GM23338 (cell line): Measurements from ENCODE around the gene ALDH7A1. TPM values are rescaled to one million over a fixed set of nuclear protein-coding genes. Genes with fewer than 3 reads are reported as not detected.

Source experiments
- ATAC-seq: fragments of 200-7000 bp; cut with Tn5 transposase; 3 replicates; pipeline ENCODE4 v1.9.1; 2020
- DNase-seq: peaks from one replicate; pipeline ENCODE4 v3.0.0-alpha.2; 2015; ENCODE audit warnings: low spot score
- H2AFZ ChIP-seq: fragments of 200-600 bp; sonication (generic); 2 replicates; pipeline ENCODE4 v1.8.0; 2016; ENCODE audit warnings: antibody characterized with exemption, mild to moderate bottlenecking, moderate library complexity
- H3F3A ChIP-seq: fragments of 200-600 bp; sonication (generic); replicated peaks from 2 replicates; pipeline ENCODE4 v1.8.0; 2017; ENCODE audit warnings: antibody characterized with exemption, mixed run types, low read depth
- H3K27ac ChIP-seq: fragments of 200-600 bp; sonication (generic); 2 replicates; pipeline ENCODE4 v1.6.1; 2016; ENCODE audit warnings: low read depth
- H3K27me3 ChIP-seq: fragments of 200-600 bp; sonication (generic); 2 replicates; pipeline ENCODE4 v1.8.0; 2016; ENCODE audit warnings: mild to moderate bottlenecking, mixed run types, moderate library complexity; ENCODE audit not compliant: insufficient read depth
- H3K36me3 ChIP-seq: fragments of 200-600 bp; sonication (generic); 2 replicates; pipeline ENCODE4 v1.8.0; 2016; ENCODE audit warnings: mild to moderate bottlenecking; ENCODE audit not compliant: insufficient read depth
- H3K4me1 ChIP-seq: fragments of 200-600 bp; sonication (generic); 2 replicates; pipeline ENCODE4 v1.8.0; 2016; ENCODE audit warnings: mild to moderate bottlenecking, moderate library complexity; ENCODE audit not compliant: insufficient read depth
- H3K4me2 ChIP-seq: fragments of 200-600 bp; sonication (generic); 2 replicates; pipeline ENCODE4 v1.7.1; 2017; ENCODE audit warnings: mixed run types
- H3K4me3 ChIP-seq: fragments of 200-600 bp; sonication (generic); 2 replicates; pipeline ENCODE4 v1.6.1; 2016; ENCODE audit warnings: mixed run types
- H3K79me2 ChIP-seq: fragments of 200-600 bp; sonication (generic); replicated peaks from 2 replicates; pipeline ENCODE4 v1.8.0; 2017; ENCODE audit warnings: mild to moderate bottlenecking; ENCODE audit not compliant: insufficient read depth
- H3K9me2 ChIP-seq: fragments of 200-600 bp; sonication (generic); 2 replicates; pipeline ENCODE4 v1.8.0; 2017; ENCODE audit not compliant: insufficient read depth
- H4K20me1 ChIP-seq: fragments of 200-600 bp; sonication (generic); replicated peaks from 2 replicates; pipeline ENCODE4 v1.8.0; 2017; ENCODE audit warnings: mild to moderate bottlenecking; ENCODE audit not compliant: insufficient read depth
- H3K27ac Mint-ChIP-seq: 2 replicates; pipeline ENCODE4 v1.8.0; 2020; ENCODE audit warnings: inconsistent platforms, mild to moderate bottlenecking, moderate library complexity, mixed read lengths
- H3K27me3 Mint-ChIP-seq: 3 replicates; pipeline ENCODE4 v1.8.0; 2022; ENCODE audit warnings: low read depth, mild to moderate bottlenecking, moderate library complexity, mixed read lengths, inconsistent platforms; ENCODE audit not compliant: insufficient read depth, poor library complexity
- H3K36me3 Mint-ChIP-seq: 3 replicates; pipeline ENCODE4 v1.8.0; 2021; ENCODE audit warnings: low read depth, mild to moderate bottlenecking, inconsistent platforms, moderate library complexity, mixed read lengths
- H3K4me1 Mint-ChIP-seq: 3 replicates; pipeline ENCODE4 v1.8.0; 2020; ENCODE audit warnings: mild to moderate bottlenecking, inconsistent platforms, mixed read lengths
- H3K4me3 Mint-ChIP-seq: 3 replicates; pipeline ENCODE4 v1.8.0; 2021; ENCODE audit warnings: moderate library complexity, mild to moderate bottlenecking, inconsistent platforms, mixed read lengths
- H3K9me3 Mint-ChIP-seq: 3 replicates; pipeline ENCODE4 v1.8.0; 2020; ENCODE audit warnings: moderate library complexity, mild to moderate bottlenecking, inconsistent platforms, mixed read lengths
- CREB1 ChIP-seq: fragments of 250-450 bp; sonication (Bioruptor Pico); IDR thresholded peaks from 2 replicates; pipeline ENCODE4 v1.5.0; 2020; ENCODE audit warnings: low read depth, mild to moderate bottlenecking, moderate library complexity
- JUNB ChIP-seq: IDR thresholded peaks from one replicate; pipeline ENCODE4 v1.6.1; 2016; ENCODE audit warnings: antibody characterized with exemption; ENCODE audit not compliant: unreplicated experiment
- NANOG ChIP-seq: IDR thresholded peaks from 2 replicates; pipeline ENCODE4 v1.6.1; 2016; ENCODE audit warnings: antibody characterized with exemption, borderline replicate concordance
- ZNF114 ChIP-seq: fragments of 250-450 bp; sonication (Bioruptor Pico); IDR thresholded peaks from 2 replicates; pipeline ENCODE4 v1.5.0; 2020; ENCODE audit warnings: mild to moderate bottlenecking, moderate library complexity
- polyA plus RNA-seq: library from polyadenylated mRNA; unstranded; fragments of >200 nt; fragmentation: Nextera tagmentation; extraction: Ambion mirVana; gene quantifications from 2 replicates; pipeline ENCODE4 v1.2.1, GENCODE V29; 2016
- total RNA-seq: library from RNA; depleted of rRNA; stranded (reverse); fragments of >200 nt; shearing (Covaris generic); gene quantifications from 2 replicates; pipeline ENCODE4 v1.2.3, GENCODE V29; 2014
- TF ChIP-seq, protein P1 (sequence below): fragments of 250-450 bp; sonication (Bioruptor Pico); IDR thresholded peaks from 2 replicates; pipeline ENCODE4 v1.5.0; 2020; ENCODE audit warnings: mild to moderate bottlenecking, moderate library complexity
- TF ChIP-seq, protein P2 (sequence below): IDR thresholded peaks from 2 replicates; pipeline ENCODE4 v1.6.1; 2016; ENCODE audit warnings: antibody characterized with exemption
- TF ChIP-seq, protein P3 (sequence below): IDR thresholded peaks from one replicate; pipeline ENCODE4 v1.6.1; 2018; ENCODE audit warnings: antibody characterized with exemption; ENCODE audit not compliant: unreplicated experiment

The ALDH7A1 gene
- total and polyA plus RNA-seq, 2 experiments from 2014 or later = 122 to 198 TPM

- TF ChIP-seq, protein P1, sequence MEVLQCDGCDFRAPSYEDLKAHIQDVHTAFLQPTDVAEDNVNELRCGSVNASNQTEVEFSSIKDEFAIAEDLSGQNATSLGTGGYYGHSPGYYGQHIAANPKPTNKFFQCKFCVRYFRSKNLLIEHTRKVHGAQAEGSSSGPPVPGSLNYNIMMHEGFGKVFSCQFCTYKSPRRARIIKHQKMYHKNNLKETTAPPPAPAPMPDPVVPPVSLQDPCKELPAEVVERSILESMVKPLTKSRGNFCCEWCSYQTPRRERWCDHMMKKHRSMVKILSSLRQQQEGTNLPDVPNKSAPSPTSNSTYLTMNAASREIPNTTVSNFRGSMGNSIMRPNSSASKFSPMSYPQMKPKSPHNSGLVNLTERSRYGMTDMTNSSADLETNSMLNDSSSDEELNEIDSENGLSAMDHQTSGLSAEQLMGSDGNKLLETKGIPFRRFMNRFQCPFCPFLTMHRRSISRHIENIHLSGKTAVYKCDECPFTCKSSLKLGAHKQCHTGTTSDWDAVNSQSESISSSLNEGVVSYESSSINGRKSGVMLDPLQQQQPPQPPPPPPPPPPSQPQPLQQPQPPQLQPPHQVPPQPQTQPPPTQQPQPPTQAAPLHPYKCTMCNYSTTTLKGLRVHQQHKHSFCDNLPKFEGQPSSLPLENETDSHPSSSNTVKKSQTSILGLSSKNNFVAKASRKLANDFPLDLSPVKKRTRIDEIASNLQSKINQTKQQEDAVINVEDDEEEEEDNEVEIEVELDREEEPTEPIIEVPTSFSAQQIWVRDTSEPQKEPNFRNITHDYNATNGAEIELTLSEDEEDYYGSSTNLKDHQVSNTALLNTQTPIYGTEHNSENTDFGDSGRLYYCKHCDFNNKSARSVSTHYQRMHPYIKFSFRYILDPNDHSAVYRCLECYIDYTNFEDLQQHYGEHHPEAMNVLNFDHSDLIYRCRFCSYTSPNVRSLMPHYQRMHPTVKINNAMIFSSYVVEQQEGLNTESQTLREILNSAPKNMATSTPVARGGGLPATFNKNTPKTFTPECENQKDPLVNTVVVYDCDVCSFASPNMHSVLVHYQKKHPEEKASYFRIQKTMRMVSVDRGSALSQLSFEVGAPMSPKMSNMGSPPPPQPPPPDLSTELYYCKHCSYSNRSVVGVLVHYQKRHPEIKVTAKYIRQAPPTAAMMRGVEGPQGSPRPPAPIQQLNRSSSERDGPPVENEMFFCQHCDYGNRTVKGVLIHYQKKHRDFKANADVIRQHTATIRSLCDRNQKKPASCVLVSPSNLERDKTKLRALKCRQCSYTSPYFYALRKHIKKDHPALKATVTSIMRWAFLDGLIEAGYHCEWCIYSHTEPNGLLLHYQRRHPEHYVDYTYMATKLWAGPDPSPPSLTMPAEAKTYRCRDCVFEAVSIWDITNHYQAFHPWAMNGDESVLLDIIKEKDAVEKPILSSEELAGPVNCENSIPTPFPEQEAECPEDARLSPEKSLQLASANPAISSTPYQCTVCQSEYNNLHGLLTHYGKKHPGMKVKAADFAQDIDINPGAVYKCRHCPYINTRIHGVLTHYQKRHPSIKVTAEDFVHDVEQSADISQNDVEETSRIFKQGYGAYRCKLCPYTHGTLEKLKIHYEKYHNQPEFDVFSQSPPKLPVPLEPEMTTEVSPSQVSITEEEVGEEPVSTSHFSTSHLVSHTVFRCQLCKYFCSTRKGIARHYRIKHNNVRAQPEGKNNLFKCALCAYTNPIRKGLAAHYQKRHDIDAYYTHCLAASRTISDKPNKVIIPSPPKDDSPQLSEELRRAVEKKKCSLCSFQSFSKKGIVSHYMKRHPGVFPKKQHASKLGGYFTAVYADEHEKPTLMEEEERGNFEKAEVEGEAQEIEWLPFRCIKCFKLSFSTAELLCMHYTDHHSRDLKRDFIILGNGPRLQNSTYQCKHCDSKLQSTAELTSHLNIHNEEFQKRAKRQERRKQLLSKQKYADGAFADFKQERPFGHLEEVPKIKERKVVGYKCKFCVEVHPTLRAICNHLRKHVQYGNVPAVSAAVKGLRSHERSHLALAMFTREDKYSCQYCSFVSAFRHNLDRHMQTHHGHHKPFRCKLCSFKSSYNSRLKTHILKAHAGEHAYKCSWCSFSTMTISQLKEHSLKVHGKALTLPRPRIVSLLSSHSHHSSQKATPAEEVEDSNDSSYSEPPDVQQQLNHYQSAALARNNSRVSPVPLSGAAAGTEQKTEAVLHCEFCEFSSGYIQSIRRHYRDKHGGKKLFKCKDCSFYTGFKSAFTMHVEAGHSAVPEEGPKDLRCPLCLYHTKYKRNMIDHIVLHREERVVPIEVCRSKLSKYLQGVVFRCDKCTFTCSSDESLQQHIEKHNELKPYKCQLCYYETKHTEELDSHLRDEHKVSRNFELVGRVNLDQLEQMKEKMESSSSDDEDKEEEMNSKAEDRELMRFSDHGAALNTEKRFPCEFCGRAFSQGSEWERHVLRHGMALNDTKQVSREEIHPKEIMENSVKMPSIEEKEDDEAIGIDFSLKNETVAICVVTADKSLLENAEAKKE (CRISPR knock-in tag) = no peak
- TF ChIP-seq ZNF114 (CRISPR knock-in tag) = no peak
- TF ChIP-seq, protein P2, sequence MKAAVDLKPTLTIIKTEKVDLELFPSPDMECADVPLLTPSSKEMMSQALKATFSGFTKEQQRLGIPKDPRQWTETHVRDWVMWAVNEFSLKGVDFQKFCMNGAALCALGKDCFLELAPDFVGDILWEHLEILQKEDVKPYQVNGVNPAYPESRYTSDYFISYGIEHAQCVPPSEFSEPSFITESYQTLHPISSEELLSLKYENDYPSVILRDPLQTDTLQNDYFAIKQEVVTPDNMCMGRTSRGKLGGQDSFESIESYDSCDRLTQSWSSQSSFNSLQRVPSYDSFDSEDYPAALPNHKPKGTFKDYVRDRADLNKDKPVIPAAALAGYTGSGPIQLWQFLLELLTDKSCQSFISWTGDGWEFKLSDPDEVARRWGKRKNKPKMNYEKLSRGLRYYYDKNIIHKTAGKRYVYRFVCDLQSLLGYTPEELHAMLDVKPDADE = no peak
Observed at GRCh38 chr5:126506079-126506478, 88.9 kb downstream of the ALDH7A1 start (continued).

DNA sequence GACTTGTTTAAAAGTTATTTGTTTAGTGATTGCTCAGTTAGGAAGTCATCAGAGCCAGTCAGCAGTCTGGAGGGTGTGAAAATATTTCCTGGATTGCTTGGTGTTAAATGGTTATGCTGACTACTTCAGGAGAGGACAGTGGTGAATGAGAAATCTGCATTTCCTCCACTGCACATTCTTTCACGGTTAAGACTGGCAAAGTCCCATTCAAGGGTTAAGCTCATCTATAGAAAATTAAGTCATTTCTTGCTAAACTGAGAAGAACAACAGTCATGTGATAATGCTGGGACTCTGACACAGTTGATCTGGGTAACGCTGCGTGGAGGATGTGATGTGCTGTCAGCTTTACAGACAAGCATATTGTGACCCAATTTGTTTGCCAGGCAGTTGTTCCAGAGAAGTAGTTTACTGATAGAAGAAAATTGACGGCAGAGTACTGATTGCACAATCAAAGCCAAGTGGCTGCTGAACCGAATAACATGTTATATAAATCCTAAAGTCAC lies 91.4 kb downstream of the ALDH7A1 start:
- Mint-ChIP-seq H3K27ac (no peak overlapping the region), H3K4me1 (peaks cover 7% of the 10 kb centered on the region; the same call in 2 of the 3 replicates), H3K4me3 (no peak overlapping the region), H3K36me3 (no peaks in the 10 kb centered on the region), H3K9me3 (no peaks in the 10 kb centered on the region), H3K27me3 (peaks cover 3% of the 10 kb centered on the region)
- no peak overlapping the region for H3K4me2 ChIP-seq
- 0 out of 2 replicates have a peak overlapping the region, but pooled peaks have one; percentile 60 for H2AFZ ChIP-seq
- no peak for ATAC-seq
- no peaks in the 10 kb centered on the region for H3K79me2 ChIP-seq
- H3K9me2 ChIP-seq = no peaks in the 10 kb centered on the region
- H3K27me3 ChIP-seq = no peaks in the 10 kb centered on the region
- H4K20me1 ChIP-seq = no peaks in the 10 kb centered on the region
- H3K4me3 ChIP-seq = no peak overlapping the region
- H3K27ac ChIP-seq = no peak overlapping the region
- no peaks in the 10 kb centered on the region for H3F3A ChIP-seq
- no peaks in the 10 kb centered on the region for H3K36me3 ChIP-seq
- DNase-seq = no peak
- no peaks in the 10 kb centered on the region for H3K4me1 ChIP-seq
- TF ChIP-seq JUNB (no peak), NANOG (no peak), ZNF114 (CRISPR knock-in tag) (no peak), CREB1 (no peak)
- TF ChIP-seq, protein P2 = no peak
- TF ChIP-seq, protein P3, sequence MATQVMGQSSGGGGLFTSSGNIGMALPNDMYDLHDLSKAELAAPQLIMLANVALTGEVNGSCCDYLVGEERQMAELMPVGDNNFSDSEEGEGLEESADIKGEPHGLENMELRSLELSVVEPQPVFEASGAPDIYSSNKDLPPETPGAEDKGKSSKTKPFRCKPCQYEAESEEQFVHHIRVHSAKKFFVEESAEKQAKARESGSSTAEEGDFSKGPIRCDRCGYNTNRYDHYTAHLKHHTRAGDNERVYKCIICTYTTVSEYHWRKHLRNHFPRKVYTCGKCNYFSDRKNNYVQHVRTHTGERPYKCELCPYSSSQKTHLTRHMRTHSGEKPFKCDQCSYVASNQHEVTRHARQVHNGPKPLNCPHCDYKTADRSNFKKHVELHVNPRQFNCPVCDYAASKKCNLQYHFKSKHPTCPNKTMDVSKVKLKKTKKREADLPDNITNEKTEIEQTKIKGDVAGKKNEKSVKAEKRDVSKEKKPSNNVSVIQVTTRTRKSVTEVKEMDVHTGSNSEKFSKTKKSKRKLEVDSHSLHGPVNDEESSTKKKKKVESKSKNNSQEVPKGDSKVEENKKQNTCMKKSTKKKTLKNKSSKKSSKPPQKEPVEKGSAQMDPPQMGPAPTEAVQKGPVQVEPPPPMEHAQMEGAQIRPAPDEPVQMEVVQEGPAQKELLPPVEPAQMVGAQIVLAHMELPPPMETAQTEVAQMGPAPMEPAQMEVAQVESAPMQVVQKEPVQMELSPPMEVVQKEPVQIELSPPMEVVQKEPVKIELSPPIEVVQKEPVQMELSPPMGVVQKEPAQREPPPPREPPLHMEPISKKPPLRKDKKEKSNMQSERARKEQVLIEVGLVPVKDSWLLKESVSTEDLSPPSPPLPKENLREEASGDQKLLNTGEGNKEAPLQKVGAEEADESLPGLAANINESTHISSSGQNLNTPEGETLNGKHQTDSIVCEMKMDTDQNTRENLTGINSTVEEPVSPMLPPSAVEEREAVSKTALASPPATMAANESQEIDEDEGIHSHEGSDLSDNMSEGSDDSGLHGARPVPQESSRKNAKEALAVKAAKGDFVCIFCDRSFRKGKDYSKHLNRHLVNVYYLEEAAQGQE = no peak
